Measurements from ENCODE around the gene NOC3L. TPM values are rescaled to one million over a fixed set of nuclear protein-coding genes. Genes with fewer than 3 reads are reported as not detected.

NOC3L gene
- polyA plus RNA-seq, 1 of the 3 experiments (the other 2 are of a cell fraction) = 9.0 TPM

DNA sequence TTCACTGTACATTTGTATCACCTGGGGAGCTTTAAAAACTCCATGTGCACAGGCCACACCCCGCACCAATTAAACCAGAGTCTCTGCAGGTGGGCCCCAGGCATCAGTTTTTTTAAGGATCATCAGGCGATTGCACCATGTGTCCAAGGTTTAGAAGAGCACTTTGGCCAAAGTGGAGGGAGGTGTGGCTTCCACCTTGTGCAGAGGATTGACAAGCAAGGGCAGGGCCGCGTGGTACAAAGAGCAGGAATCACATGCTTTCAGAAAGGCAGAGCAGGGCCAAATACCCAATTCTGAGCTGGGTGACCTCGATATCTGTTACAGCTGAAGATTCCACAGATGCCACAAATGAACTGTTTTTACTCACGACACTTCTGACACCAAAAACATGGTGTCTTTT lies 52.4 kb downstream of the NOC3L start:
- Histone ChIP-seq H3K27me3 (ENCODE audit: insufficient read depth) (no peaks in the 10 kb centered on the region), H3K4me1 (ENCODE audit: control insufficient read depth in 1 of 2, insufficient read depth in 2 of 2, low read depth in 1 of 2, low read length in 1 of 2) (peaks cover 0 to 4% of the 10 kb centered on the region in 2 experiments; a peak in 1 of 4 replicates), H3K36me3 (replicated peaks in 1 of 2; ENCODE audit: control insufficient read depth in 1 of 2, insufficient read depth in 2 of 2, low read length in 1 of 2) (no peaks in the 10 kb centered on the region), H3K9me2 (no peaks in the 10 kb centered on the region), H3K4me3 (ENCODE audit: low read depth in 2 of 2, low read length in 1 of 2) (no peak overlapping the region), H4K20me1 (ENCODE audit: insufficient read depth) (no peaks in the 10 kb centered on the region), H3K27ac (ENCODE audit: low read depth in 2 of 2, low read length in 1 of 2) (no peak overlapping the region), H3F3A (replicated peaks; ENCODE audit: insufficient read depth) (no peaks in the 10 kb centered on the region), H3K9me3 (no peaks in the 10 kb centered on the region), H3K9ac (no peak overlapping the region), H3K79me2 (ENCODE audit: insufficient read depth) (no peaks in the 10 kb centered on the region), H3K4me2 (no peak overlapping the region), H2AFZ (ENCODE audit: low read depth) (no peak overlapping the region)
- POLR2A ChIA-PET = no interaction called here
- no peak for TF ChIP-seq MEF2A (IDR thresholded peaks at IDR 0.05; ENCODE audit: borderline replicate concordance, low read depth)
- no peak for TF ChIP-seq GATA2 (CRISPR knock-in tag; IDR thresholded peaks at IDR 0.05)
- TF ChIP-seq EZH2phosphoT487 (IDR thresholded peaks at IDR 0.05; ENCODE audit: borderline replicate concordance, low read depth) = no peak
- no peak for TF ChIP-seq NRF1 (IDR thresholded peaks at IDR 0.05; ENCODE audit: low read depth, low read length)
- CTCF ChIA-PET = interaction anchor here (2.7 to 8.8 kb wide), 2 partner anchors 10 to 393 kb away, joined by 16 to 59 read pairs; no protein-coding TSS in a partner anchor
- DNase-seq = no peak
- 81% methylated on average over 6 of the region's 6 CpGs for WGBS (ENCODE audit: low lambda C conversion rate)

DNA sequence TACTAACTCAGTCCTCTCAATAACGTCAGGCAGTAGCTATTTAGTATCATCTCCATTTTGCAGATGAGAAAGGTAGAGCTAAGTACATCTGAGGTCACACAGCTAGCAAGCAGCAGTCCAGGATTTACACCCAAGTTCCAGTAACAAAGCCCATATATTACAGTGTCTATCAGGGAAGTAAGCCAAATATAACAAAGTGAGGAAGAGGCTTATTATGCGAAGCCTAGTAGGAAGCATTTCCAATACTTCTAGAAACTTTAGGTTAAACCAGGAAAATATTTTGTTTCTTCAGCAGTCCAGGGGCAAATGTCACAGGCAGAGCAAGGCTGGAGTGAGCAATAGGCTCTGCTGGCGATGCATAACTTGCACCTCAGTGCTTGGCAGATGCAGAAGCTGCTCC lies 53.9 kb downstream of the NOC3L start:
- Histone ChIP-seq H3K36me3 (replicated peaks in 1 of 2; ENCODE audit: control insufficient read depth in 1 of 2, insufficient read depth in 2 of 2, low read length in 1 of 2) (no peaks in the 10 kb centered on the region), H3K4me2 (no peak overlapping the region), H2AFZ (ENCODE audit: low read depth) (no peak overlapping the region), H3K9me3 (no peaks in the 10 kb centered on the region), H3K9ac (no peak overlapping the region), H3K27me3 (ENCODE audit: insufficient read depth) (no peaks in the 10 kb centered on the region), H4K20me1 (ENCODE audit: insufficient read depth) (no peaks in the 10 kb centered on the region), H3K79me2 (ENCODE audit: insufficient read depth) (no peaks in the 10 kb centered on the region), H3F3A (replicated peaks; ENCODE audit: insufficient read depth) (no peaks in the 10 kb centered on the region), H3K4me3 (ENCODE audit: low read depth in 2 of 2, low read length in 1 of 2) (no peak overlapping the region), H3K27ac (ENCODE audit: low read depth in 2 of 2, low read length in 1 of 2) (no peak overlapping the region), H3K9me2 (no peaks in the 10 kb centered on the region), H3K4me1 (ENCODE audit: control insufficient read depth in 1 of 2, insufficient read depth in 2 of 2, low read depth in 1 of 2, low read length in 1 of 2) (no peaks in the 10 kb centered on the region)
- WGBS (ENCODE audit: low lambda C conversion rate) = 95% methylated on average over 3 of the region's 3 CpGs
- no peak for TF ChIP-seq FOXM1 (IDR thresholded peaks at IDR 0.05; ENCODE audit: low read depth)
- no peak for TF ChIP-seq RFX5 (IDR thresholded peaks at IDR 0.05; ENCODE audit: low read length)
- TF ChIP-seq ELF1 (IDR thresholded peaks at IDR 0.05) = no peak
- TF ChIP-seq RXRA (IDR thresholded peaks at IDR 0.05; ENCODE audit: borderline replicate concordance, low read depth) = no peak
- no peak for TF ChIP-seq GATA2 (CRISPR knock-in tag; IDR thresholded peaks at IDR 0.05)
- no peak for TF ChIP-seq SIN3A (IDR thresholded peaks at IDR 0.05; ENCODE audit: borderline replicate concordance, low read depth, low read length)
- no peak for TF ChIP-seq USF2 (IDR thresholded peaks at IDR 0.05; ENCODE audit: borderline replicate concordance, low read depth, low read length)
- TF ChIP-seq, protein P1, sequence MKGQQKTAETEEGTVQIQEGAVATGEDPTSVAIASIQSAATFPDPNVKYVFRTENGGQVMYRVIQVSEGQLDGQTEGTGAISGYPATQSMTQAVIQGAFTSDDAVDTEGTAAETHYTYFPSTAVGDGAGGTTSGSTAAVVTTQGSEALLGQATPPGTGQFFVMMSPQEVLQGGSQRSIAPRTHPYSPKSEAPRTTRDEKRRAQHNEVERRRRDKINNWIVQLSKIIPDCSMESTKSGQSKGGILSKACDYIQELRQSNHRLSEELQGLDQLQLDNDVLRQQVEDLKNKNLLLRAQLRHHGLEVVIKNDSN (IDR thresholded peaks at IDR 0.05; ENCODE audit: borderline replicate concordance, low read depth) = no peak
- no peak for TF ChIP-seq ZBTB33 (IDR thresholded peaks at IDR 0.05; ENCODE audit: borderline replicate concordance, low read depth)
- no peak for TF ChIP-seq NRF1 (IDR thresholded peaks at IDR 0.05; ENCODE audit: low read depth, low read length)
- TF ChIP-seq RAD21 (IDR thresholded peaks at IDR 0.05; ENCODE audit: low read length) = no peak
- TF ChIP-seq JUND (IDR thresholded peaks at IDR 0.05) = no peak
- TF ChIP-seq TAF1 (IDR thresholded peaks at IDR 0.05; ENCODE audit: borderline replicate concordance, low read depth, low read length) = no peak
- TF ChIP-seq, protein P2, sequence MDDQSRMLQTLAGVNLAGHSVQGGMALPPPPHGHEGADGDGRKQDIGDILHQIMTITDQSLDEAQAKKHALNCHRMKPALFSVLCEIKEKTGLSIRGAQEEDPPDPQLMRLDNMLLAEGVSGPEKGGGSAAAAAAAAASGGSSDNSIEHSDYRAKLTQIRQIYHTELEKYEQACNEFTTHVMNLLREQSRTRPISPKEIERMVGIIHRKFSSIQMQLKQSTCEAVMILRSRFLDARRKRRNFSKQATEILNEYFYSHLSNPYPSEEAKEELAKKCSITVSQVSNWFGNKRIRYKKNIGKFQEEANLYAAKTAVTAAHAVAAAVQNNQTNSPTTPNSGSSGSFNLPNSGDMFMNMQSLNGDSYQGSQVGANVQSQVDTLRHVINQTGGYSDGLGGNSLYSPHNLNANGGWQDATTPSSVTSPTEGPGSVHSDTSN (IDR thresholded peaks at IDR 0.05) = no peak
- no peak for TF ChIP-seq CHD2 (IDR thresholded peaks at IDR 0.05; ENCODE audit: low read length, partially characterized antibody)
- no peak for TF ChIP-seq FOSL2 (IDR thresholded peaks at IDR 0.05; ENCODE audit: borderline replicate concordance, low read depth)
- TF ChIP-seq IRF3 (IDR thresholded peaks at IDR 0.05; ENCODE audit: low read depth, low read length) = no peak
- no peak for TF ChIP-seq FOXJ3 (CRISPR knock-in tag; IDR thresholded peaks at IDR 0.05)
- POLR2A ChIA-PET = interaction anchor here (0.6 kb wide), 1 partner anchor 46 kb away, joined by 6 read pairs; no protein-coding TSS in a partner anchor
- CTCF ChIA-PET = interaction anchor here (1.1 to 8.8 kb wide), 3 partner anchors 10 to 392 kb away, joined by 4 to 59 read pairs (median 16); no protein-coding TSS in a partner anchor
- no peak for DNase-seq

All from SK-N-SH (cell line).